Activated CD4-positive, alpha-beta T cell treated with anti-CD3 and anti-CD28 coated beads, Interleukin-2, amount 10 ng/mL, durations not matched to agents 24 days and 14 days (primary cell): Measurements from ENCODE around the gene RELT. TPM values are rescaled to one million over a fixed set of nuclear protein-coding genes. Genes with fewer than 3 reads are reported as not detected.
A peak's percentile ranks its signal among the peaks of the same experiment; 100 is the strongest.

Experiments
- DNase-seq: peaks from one replicate; pipeline ENCODE4 v3.0.0; 2022
- H3K27ac Mint-ChIP-seq: one replicate; pipeline ENCODE4 v1.8.0; 2022; ENCODE audit warnings: mild to moderate bottlenecking, mixed read lengths
- H3K27me3 Mint-ChIP-seq: one replicate; pipeline ENCODE4 v1.8.0; 2022; ENCODE audit warnings: mixed read lengths
- H3K36me3 Mint-ChIP-seq: one replicate; pipeline ENCODE4 v1.8.0; 2022; ENCODE audit warnings: low read depth, mild to moderate bottlenecking, mixed read lengths
- H3K4me1 Mint-ChIP-seq: one replicate; pipeline ENCODE4 v1.8.0; 2021; ENCODE audit warnings: mixed read lengths
- H3K4me3 Mint-ChIP-seq: one replicate; pipeline ENCODE4 v1.8.0; 2022; ENCODE audit warnings: mild to moderate bottlenecking, moderate library complexity, mixed read lengths
- H3K9me3 Mint-ChIP-seq: one replicate; pipeline ENCODE4 v1.8.0; 2021; ENCODE audit warnings: mixed read lengths
- intact Hi-C: fragments of 100-400 bp; cut with micrococcal nuclease; formaldehyde crosslinking; loops from one replicate; pipeline ENCODE4 v1.15.1; 2023
- total RNA-seq: library from RNA; stranded (reverse); gene quantifications from 2 replicates; pipeline ENCODE4 v1.2.3, GENCODE V29; 2022

RELT gene
- total RNA-seq, 1 donor from 2014 or later = 35.0 TPM

- Mint-ChIP-seq H3K4me3 (no peak overlapping the region), H3K4me1 (peaks cover 46% of the 10 kb centered on the region), H3K36me3 (peaks cover 9% of the 10 kb centered on the region), H3K9me3 (no peaks in the 10 kb centered on the region), H3K27ac (no peak overlapping the region), H3K27me3 (no peaks in the 10 kb centered on the region)
- intact Hi-C loops = no loop called here
- DNase-seq = no peak
Measured at GRCh38 chr11:73387594-73388264, 11.5 kb downstream of the RELT start.

- intact Hi-C loops = no loop called here
- H3K4me3 Mint-ChIP-seq = no peak overlapping the region
- H3K27ac Mint-ChIP-seq = no peak overlapping the region
- peaks cover 9% of the 10 kb centered on the region for H3K36me3 Mint-ChIP-seq
- no peaks in the 10 kb centered on the region for H3K27me3 Mint-ChIP-seq
- peaks cover 42% of the 10 kb centered on the region for H3K4me1 Mint-ChIP-seq
- no peaks in the 10 kb centered on the region for H3K9me3 Mint-ChIP-seq
- no peak for DNase-seq
Measured at GRCh38 chr11:73388265-73389133, 12.3 kb downstream of the RELT start.

DNA sequence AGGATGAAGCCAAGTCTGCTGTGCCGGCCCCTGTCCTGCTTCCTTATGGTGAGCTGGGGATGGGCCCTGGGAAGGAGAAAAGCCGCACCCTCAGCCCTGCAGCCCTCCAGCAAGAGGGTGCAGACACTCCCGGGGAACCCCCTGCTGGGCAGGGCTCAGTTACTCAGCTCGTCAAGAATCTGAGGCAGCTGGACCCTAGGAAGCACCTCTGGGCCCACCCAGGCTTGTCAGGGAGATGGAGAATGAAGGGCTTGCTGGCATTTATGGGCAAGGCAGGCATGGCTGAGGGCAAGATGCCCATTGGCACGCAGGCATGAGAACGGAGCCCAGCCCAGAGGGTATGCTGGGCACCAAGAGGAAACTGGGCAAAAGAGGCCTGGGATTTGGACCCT is 12.9 kb downstream of the RELT start:
- H3K9me3 Mint-ChIP-seq = no peaks in the 10 kb centered on the region
- no peaks in the 10 kb centered on the region for H3K27me3 Mint-ChIP-seq
- peaks cover 11% of the 10 kb centered on the region for H3K36me3 Mint-ChIP-seq
- H3K4me3 Mint-ChIP-seq = no peak overlapping the region
- peak overlapping the region; percentile 69 for H3K27ac Mint-ChIP-seq
- intact Hi-C loops = no loop called here
- DNase-seq = no peak
- peaks cover 35% of the 10 kb centered on the region for H3K4me1 Mint-ChIP-seq

- Mint-ChIP-seq H3K27me3 (no peaks in the 10 kb centered on the region), H3K36me3 (peaks cover 7% of the 10 kb centered on the region), H3K9me3 (no peaks in the 10 kb centered on the region), H3K4me3 (no peak overlapping the region), H3K27ac (peak overlapping the region; percentile 43), H3K4me1 (peaks cover 28% of the 10 kb centered on the region)
- no peak for DNase-seq
- intact Hi-C loops = no loop called here
Measured at GRCh38 chr11:73389916-73390315, 13.7 kb downstream of the RELT start.

- DNase-seq = no peak
- Mint-ChIP-seq H3K36me3 (peaks cover 15% of the 10 kb centered on the region), H3K27ac (no peak overlapping the region), H3K27me3 (no peaks in the 10 kb centered on the region), H3K4me3 (no peak overlapping the region), H3K4me1 (peaks cover 19% of the 10 kb centered on the region), H3K9me3 (no peaks in the 10 kb centered on the region)
- intact Hi-C loops = no loop called here
Measured at GRCh38 chr11:73390601-73391565, 14.7 kb downstream of the RELT start.

- no peak overlapping the region for H3K27ac Mint-ChIP-seq
- H3K27me3 Mint-ChIP-seq = no peaks in the 10 kb centered on the region
- H3K36me3 Mint-ChIP-seq = peaks cover 21% of the 10 kb centered on the region
Measured at GRCh38 chr11:73391665-73392064, 15.5 kb downstream of the RELT start.

GRCh38 chr11:73392108-73393010 is 16.2 kb downstream of the RELT start:
- intact Hi-C loops = loop anchor here (1.0 kb wide), 1 partner anchor 41 kb away; no protein-coding TSS in a partner anchor
- Mint-ChIP-seq H3K4me3 (no peak overlapping the region), H3K9me3 (no peaks in the 10 kb centered on the region), H3K27ac (no peak overlapping the region), H3K4me1 (peaks cover 9% of the 10 kb centered on the region), H3K36me3 (peaks cover 25% of the 10 kb centered on the region), H3K27me3 (no peaks in the 10 kb centered on the region)
- no peak for DNase-seq

More at GRCh38 chr11:73391665-73392064, 15.5 kb downstream of the RELT start:
- no peak overlapping the region for H3K4me3 Mint-ChIP-seq
- intact Hi-C loops = no loop called here
- DNase-seq = no peak
- peaks cover 12% of the 10 kb centered on the region for H3K4me1 Mint-ChIP-seq
- no peaks in the 10 kb centered on the region for H3K9me3 Mint-ChIP-seq

DNA sequence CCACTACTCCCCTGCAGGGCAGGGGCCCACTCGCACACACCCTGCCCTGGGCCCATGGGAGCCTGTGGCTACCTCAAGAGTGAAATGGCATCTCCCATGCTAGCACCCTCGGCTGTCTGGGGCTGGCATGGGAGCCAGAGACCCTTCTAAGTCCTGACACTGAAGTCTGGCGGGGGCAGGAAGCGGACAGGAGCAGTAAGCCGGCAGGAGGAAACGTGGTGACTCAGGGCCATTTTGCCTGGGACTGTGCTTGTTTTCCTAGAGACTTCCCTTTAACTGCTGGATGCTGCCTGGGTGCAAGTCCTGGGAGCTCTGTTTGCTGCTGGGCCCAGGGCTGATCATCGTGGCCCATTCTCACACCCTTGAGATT is 16.8 kb downstream of the RELT start:
- H3K4me3 Mint-ChIP-seq = no peak overlapping the region
- H3K27me3 Mint-ChIP-seq = no peaks in the 10 kb centered on the region
- intact Hi-C loops = loop anchor here (1.0 kb wide), 1 partner anchor 42 kb away; no protein-coding TSS in a partner anchor
- H3K36me3 Mint-ChIP-seq = peaks cover 31% of the 10 kb centered on the region
- H3K4me1 Mint-ChIP-seq = peaks cover 8% of the 10 kb centered on the region
- H3K27ac Mint-ChIP-seq = no peak overlapping the region
- H3K9me3 Mint-ChIP-seq = no peaks in the 10 kb centered on the region
- DNase-seq = no peak

DNA sequence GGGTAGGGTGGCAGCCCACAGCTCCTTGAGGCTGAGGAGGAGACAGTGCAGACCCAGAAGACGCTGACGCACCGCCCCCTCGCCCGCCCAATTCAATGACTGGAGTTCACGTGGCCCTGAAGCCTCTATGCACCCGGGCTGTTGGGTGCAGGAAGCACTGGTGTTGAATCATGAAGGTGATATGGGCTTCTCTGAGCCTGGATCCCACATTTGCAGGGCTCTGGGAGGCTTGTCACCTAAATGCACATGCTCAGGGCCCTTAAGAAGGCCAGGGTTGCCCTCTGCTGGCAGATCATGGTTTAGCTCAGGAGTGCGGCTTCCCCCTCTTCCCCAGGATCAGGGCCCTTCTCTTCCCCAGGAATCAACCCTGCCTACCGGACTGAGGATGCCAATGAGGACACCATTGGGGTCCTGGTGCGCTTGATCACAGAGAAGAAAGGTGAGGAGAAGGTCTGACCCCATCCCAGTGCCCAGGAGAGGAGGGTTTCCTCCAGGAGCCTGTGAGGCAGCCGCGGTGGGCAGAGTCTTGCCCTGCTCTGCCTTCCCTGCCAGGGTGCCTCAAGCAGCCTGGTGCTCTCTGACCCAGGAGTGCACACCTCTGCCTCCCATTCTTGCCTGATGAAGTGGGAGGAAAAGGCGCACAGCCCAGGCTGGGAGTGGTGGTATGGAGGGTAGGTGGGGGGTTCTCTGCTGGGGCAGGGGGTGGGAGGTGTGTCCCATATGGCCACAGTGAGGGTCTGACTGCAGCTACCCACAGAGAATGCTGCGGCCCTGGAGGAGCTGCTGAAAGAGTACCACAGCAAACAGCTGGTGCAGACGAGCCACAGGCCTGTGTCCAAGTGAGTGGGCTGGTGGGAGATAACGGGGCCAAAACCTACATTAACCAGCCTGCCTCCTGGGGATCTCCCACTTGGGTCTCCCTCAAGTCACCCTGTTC is 17.5 kb downstream of the RELT start:
- H3K9me3 Mint-ChIP-seq = no peaks in the 10 kb centered on the region
- intact Hi-C loops = loop anchor here (1.0 kb wide), 1 partner anchor 42 kb away; no protein-coding TSS in a partner anchor
- H3K36me3 Mint-ChIP-seq = peaks cover 32% of the 10 kb centered on the region

GRCh38 chr11:73394416-73395296 is 18.5 kb downstream of the RELT start:
- intact Hi-C loops = no loop called here

More for the DNA sequence above, 17.5 kb downstream of the RELT start:
- DNase-seq = peak; percentile 91
- H3K27me3 Mint-ChIP-seq = no peaks in the 10 kb centered on the region
- no peak overlapping the region for H3K4me3 Mint-ChIP-seq
- H3K4me1 Mint-ChIP-seq = peaks cover 8% of the 10 kb centered on the region
- no peak overlapping the region for H3K27ac Mint-ChIP-seq

More at GRCh38 chr11:73394416-73395296, 18.5 kb downstream of the RELT start:
- Mint-ChIP-seq H3K36me3 (peaks cover 34% of the 10 kb centered on the region), H3K27me3 (no peaks in the 10 kb centered on the region), H3K27ac (no peak overlapping the region), H3K4me3 (no peak overlapping the region), H3K9me3 (no peaks in the 10 kb centered on the region), H3K4me1 (peaks cover 4% of the 10 kb centered on the region)
- no peak for DNase-seq
